ENCODE data around the gene VPS8.

The VPS8 gene

GRCh38 chr3:184785890-184786279 lies 26.1 kb upstream of the VPS8 start:
- DNase-seq: no peak

- DNase-seq: peak; percentile 84
These were observed 25.6 kb upstream of the VPS8 start for GRCh38 chr3:184786280-184786941.

GRCh38 chr3:184788751-184789150 lies 23.2 kb upstream of the VPS8 start:
- DNase-seq: no peak

- DNase-seq: no peak
These were observed 22.5 kb upstream of the VPS8 start for GRCh38 chr3:184789314-184789998.

GRCh38 chr3:184791171-184791570 lies 20.8 kb upstream of the VPS8 start:
- DNase-seq: no peak

GRCh38 chr3:184795522-184796190 lies 16.3 kb upstream of the VPS8 start:
- no peak for DNase-seq

GRCh38 chr3:184796551-184796950 lies 15.4 kb upstream of the VPS8 start:
- no peak for DNase-seq

- DNase-seq: no peak
These were observed 15.0 kb upstream of the VPS8 start for GRCh38 chr3:184796954-184797353.

- DNase-seq: no peak
These were observed 13.8 kb upstream of the VPS8 start for GRCh38 chr3:184798120-184798519.

GRCh38 chr3:184800349-184800930 lies 11.5 kb upstream of the VPS8 start:
- no peak for DNase-seq

- no peak for DNase-seq
These were observed 10.7 kb upstream of the VPS8 start for GRCh38 chr3:184801241-184801785.

GRCh38 chr3:184802150-184802549 lies 9.8 kb upstream of the VPS8 start:
- no peak for DNase-seq

GRCh38 chr3:184804801-184805200 lies 7.2 kb upstream of the VPS8 start:
- no peak for DNase-seq

GRCh38 chr3:184805351-184806038 lies 6.5 kb upstream of the VPS8 start:
- peak; percentile 58 for DNase-seq

GRCh38 chr3:184806567-184807271 lies 5.2 kb upstream of the VPS8 start:
- no peak for DNase-seq

GRCh38 chr3:184807549-184807948 lies 4.4 kb upstream of the VPS8 start:
- DNase-seq: no peak

- no peak for DNase-seq
These were observed 3.9 kb upstream of the VPS8 start for GRCh38 chr3:184808021-184808420.

- no peak for DNase-seq
These were observed 1.8 kb upstream of the VPS8 start for GRCh38 chr3:184810146-184810545.

- DNase-seq: no peak
These were observed 932 bp upstream of the VPS8 start for GRCh38 chr3:184811034-184811433.

- DNase-seq: no peak
These were observed 335 bp upstream of the VPS8 start for GRCh38 chr3:184811663-184811998.

GRCh38 chr3:184812662-184813042 lies 686 bp downstream of the VPS8 start:
- DNase-seq: no peak

GRCh38 chr3:184813357-184813756 lies 1.4 kb downstream of the VPS8 start:
- no peak for DNase-seq
